Effector memory CD4-positive, alpha-beta T cell (primary cell): Measurements from ENCODE around the gene PKD1.

ENCODE experiments used
- DNase-seq, 3 donors: peaks; one replicate each; pipeline ENCODE4 v3.0.0-alpha.2; 2020
- H3K27ac ChIP-seq: 2 replicates; pipeline ENCODE4 v1.7.0; 2013; ENCODE audit warnings: mild to moderate bottlenecking, low read length, moderate library complexity; ENCODE audit not compliant: insufficient read depth, poor library complexity, severe bottlenecking
- H3K27me3 ChIP-seq: replicated peaks from 2 replicates; pipeline ENCODE4 v1.7.0; 2013; ENCODE audit warnings: mild to moderate bottlenecking, low read length; ENCODE audit not compliant: insufficient read depth, control insufficient read depth, poor library complexity, severe bottlenecking
- H3K36me3 ChIP-seq: 2 replicates; pipeline ENCODE4 v1.7.0; 2013; ENCODE audit warnings: mild to moderate bottlenecking, low read length, moderate library complexity; ENCODE audit not compliant: control insufficient read depth, insufficient read depth
- H3K4me1 ChIP-seq: 2 replicates; pipeline ENCODE4 v1.7.0; 2013; ENCODE audit warnings: low read length, mild to moderate bottlenecking; ENCODE audit not compliant: control insufficient read depth, insufficient read depth, poor library complexity, severe bottlenecking
- H3K4me3 ChIP-seq: 2 replicates; pipeline ENCODE4 v1.7.0; 2013; ENCODE audit warnings: low read length, low read depth, mild to moderate bottlenecking; ENCODE audit not compliant: insufficient read depth, poor library complexity, severe bottlenecking
- H3K9me3 ChIP-seq: 2 replicates; pipeline ENCODE4 v1.7.0; 2013; ENCODE audit warnings: mild to moderate bottlenecking, low read length, moderate library complexity; ENCODE audit not compliant: control insufficient read depth

Gene PKD1

DNA sequence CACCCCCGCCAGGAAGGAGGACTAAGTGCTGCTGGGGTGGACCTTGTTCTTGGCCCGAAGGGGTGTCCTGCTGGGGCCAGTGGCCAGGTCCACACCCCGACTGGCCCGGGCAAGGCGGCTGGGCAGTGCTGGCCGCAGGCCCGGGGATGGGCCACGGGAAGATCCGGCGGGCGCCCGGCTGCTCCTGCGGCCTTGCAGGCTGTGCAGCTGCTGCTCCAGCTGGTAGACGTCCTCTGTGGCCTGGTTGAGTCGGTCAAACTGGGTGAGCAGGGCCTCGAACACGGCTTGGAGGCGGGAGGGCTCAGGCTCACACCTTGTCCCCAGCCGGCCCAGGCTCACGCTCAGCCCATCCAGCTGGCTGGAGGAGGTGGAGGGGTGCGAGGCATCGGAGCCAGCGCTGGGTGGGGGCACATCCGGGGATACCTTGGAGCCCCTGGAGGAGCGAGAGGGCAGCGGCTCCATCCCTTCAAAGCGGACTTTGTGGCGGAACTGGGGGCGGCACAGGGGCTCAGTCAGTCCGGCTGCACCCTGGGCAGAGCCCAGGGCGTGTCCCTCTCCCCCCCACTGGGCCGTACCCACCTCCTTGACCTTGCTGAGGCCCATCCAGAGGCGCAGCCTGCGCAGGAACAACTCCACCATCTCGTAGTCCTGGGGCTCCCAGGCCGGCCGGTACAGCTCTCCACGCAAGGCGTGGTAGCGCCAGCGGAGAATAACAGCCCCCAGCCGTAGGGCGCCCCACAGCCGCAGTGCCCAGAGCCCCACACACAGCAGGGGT, 45.8 kb downstream of the PKD1 start:
- H3K9me3 ChIP-seq: no peaks in the 10 kb centered on the region
- no peak for DNase-seq
- H3K4me1 ChIP-seq: no peaks in the 10 kb centered on the region
- H3K4me3 ChIP-seq: no peak overlapping the region
- H3K27me3 ChIP-seq: no peaks in the 10 kb centered on the region
- no peak overlapping the region for H3K27ac ChIP-seq
- H3K36me3 ChIP-seq: peaks cover 55% of the 10 kb centered on the region

DNA sequence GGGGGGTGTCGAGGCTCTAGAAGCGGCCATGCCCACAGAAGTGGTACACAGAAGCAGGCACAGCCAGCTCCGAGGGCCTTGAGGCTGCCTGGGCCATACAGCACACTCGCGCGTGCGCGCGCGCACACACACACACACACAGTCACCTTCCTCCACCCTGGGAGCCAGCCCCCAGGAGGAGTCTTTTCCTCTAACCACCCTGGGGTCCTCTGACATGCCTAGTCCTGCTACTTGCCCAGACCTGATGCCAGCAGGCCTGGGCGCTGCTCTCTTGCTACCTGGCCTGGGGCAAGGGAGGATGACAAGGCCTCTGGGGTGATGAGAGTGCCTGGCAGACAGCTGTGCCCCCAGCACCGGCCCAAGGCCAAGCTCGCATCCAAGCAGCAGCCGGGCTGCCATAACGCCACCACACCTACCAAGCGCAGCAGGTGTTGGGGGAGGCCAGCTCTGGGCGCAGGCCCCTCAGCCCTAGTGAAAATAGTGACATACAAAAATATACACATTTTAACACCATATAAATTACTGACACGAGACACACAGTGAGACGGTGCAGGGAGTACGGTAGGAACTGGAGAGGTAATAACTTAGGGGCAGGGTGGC, 46.8 kb downstream of the PKD1 start:
- Histone ChIP-seq H3K4me3 (no peak overlapping the region), H3K4me1 (no peaks in the 10 kb centered on the region), H3K27me3 (no peaks in the 10 kb centered on the region), H3K36me3 (peaks cover 62% of the 10 kb centered on the region), H3K27ac (no peak overlapping the region), H3K9me3 (no peaks in the 10 kb centered on the region)
- DNase-seq: no peak

DNA sequence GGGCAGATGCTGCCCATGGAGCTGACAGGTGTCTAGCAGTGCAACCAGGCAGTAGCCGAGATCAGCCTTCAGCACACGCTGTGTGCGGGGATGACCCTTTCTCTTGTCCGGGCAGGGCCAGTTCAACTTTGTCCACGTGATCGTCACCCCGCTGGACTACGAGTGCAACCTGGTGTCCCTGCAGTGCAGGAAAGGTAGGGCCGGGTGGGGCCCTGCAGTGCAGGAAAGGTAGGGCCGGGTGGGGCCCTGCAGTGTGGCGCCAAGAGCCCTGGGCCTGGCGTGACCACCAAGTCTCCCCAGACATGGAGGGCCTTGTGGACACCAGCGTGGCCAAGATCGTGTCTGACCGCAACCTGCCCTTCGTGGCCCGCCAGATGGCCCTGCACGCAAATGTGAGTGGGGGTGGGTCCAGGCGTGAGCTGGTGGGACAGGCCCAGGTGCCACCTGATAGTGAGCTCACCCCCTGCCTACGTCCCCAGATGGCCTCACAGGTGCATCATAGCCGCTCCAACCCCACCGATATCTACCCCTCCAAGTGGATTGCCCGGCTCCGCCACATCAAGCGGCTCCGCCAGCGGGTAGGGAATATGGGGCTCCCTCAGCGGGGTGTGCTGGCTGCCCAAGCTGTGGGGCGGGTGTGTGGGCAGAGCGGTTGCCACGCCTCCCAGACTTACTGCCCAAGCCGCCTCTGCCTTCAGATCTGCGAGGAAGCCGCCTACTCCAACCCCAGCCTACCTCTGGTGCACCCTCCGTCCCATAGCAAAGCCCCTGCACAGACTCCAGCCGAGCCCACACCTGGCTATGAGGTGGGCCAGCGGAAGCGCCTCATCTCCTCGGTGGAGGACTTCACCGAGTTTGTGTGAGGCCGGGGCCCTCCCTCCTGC, 47.7 kb downstream of the PKD1 start:
- no peak overlapping the region for H3K27ac ChIP-seq
- no peak overlapping the region for H3K4me3 ChIP-seq
- no peaks in the 10 kb centered on the region for H3K27me3 ChIP-seq
- H3K9me3 ChIP-seq: no peaks in the 10 kb centered on the region
- DNase-seq: no peak
- H3K36me3 ChIP-seq: peaks cover 69% of the 10 kb centered on the region
- H3K4me1 ChIP-seq: no peaks in the 10 kb centered on the region

DNA sequence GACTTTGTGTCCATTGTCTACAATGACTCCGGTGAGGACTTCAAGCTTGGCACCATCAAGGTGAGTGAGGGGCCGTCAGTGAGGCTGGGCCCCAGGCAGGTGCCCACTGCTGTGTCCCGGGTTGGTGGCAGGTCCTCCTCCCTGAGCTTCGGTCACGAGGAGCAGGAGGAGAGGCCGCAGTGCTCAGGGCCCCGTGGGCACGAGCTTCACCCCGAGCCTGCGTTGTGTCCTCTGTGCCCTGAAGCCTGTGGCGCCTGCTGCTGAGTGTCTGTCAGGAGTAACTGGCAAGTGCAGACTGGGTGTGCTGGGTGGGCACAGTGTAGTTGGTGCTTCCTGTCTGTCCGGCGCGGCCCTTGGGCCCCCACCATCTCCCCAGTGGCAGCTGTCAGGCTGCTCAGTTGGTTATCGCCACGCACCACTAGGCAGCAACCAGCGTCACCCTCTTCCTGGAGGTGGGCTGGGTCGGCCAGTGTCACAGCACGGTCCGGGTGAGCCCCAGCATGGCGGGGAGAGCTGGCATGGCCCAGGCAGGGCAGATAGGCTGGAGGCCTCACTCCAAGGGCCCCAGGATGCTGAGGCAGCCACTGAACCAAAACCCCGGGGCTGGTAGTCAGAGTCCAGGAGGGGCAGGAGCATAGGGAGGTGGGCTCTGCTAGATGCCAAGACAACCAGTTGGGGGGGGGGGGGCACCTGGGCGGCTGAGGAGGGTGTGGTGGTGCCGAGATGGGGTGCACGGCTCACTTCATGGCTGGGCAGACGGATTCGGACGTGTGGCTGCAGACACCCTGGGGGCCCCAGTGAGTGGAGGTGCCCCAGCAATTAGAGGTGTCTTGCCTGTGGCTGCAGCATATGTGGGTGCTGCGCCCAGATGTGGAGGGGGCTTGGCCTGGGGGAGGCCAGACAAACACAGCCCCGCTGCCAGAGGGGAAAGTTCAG, 48.6 kb downstream of the PKD1 start:
- Histone ChIP-seq H3K4me1 (no peaks in the 10 kb centered on the region), H3K9me3 (no peaks in the 10 kb centered on the region), H3K4me3 (no peak overlapping the region), H3K27me3 (no peaks in the 10 kb centered on the region), H3K27ac (no peak overlapping the region), H3K36me3 (peaks cover 76% of the 10 kb centered on the region)
- no peak for DNase-seq

DNA sequence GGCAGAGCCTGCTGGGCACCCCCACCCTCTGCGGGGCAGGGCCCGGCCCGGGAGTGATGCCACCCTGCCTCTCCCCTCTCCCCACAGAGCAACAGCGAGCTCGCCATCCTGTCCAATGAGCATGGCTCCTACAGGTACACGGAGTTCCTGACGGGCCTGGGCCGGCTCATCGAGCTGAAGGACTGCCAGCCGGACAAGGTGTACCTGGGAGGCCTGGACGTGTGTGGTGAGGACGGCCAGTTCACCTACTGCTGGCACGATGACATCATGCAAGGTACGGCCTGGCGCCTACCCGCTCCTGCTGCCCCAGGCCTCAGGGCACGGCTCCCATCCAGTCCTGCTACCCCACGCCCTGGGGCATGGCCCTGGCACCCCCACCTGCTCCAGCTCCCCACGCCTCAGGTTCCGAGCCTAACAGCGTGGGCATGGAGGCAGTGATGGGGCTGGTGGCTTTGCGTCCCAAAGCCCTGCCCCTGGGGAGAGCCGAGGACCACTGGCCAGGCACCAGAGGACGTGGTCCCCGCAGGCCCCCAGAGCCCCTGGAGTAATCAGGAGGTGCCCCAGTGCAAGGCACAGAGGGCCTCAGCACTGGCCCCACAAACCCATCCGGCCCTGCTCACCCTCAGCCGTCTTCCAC, 49.5 kb downstream of the PKD1 start:
- no peak for DNase-seq

DNA sequence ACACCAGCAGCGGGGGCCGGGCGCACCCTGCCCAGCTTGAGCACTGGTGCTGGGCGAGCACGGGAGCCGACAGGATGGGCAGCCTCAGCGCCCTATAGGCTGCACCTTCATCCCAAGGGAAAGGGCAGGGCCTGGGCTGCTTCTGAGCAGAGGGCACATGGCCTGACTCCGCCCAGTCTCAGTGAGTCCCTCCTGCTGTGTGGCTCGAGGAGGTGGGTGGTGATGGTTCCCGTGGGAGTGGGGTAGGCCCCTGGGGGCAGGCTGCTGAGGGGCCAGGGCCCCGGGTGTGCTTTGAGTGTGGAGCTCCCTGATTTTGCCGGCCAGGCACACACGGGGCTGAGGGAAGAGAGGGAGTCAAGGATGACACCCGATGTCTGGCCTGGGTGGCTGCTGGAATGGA, 50.0 kb downstream of the PKD1 start:
- Histone ChIP-seq H3K36me3 (peaks cover 89% of the 10 kb centered on the region), H3K4me3 (no peak overlapping the region), H3K27me3 (no peaks in the 10 kb centered on the region), H3K4me1 (no peaks in the 10 kb centered on the region), H3K27ac (no peak overlapping the region), H3K9me3 (no peaks in the 10 kb centered on the region)
- DNase-seq: no peak

More for the DNA sequence above, 49.5 kb downstream of the PKD1 start:
- Histone ChIP-seq H3K4me1 (no peaks in the 10 kb centered on the region), H3K9me3 (no peaks in the 10 kb centered on the region), H3K36me3 (peaks cover 85% of the 10 kb centered on the region), H3K4me3 (no peak overlapping the region), H3K27me3 (no peaks in the 10 kb centered on the region), H3K27ac (no peak overlapping the region)

DNA sequence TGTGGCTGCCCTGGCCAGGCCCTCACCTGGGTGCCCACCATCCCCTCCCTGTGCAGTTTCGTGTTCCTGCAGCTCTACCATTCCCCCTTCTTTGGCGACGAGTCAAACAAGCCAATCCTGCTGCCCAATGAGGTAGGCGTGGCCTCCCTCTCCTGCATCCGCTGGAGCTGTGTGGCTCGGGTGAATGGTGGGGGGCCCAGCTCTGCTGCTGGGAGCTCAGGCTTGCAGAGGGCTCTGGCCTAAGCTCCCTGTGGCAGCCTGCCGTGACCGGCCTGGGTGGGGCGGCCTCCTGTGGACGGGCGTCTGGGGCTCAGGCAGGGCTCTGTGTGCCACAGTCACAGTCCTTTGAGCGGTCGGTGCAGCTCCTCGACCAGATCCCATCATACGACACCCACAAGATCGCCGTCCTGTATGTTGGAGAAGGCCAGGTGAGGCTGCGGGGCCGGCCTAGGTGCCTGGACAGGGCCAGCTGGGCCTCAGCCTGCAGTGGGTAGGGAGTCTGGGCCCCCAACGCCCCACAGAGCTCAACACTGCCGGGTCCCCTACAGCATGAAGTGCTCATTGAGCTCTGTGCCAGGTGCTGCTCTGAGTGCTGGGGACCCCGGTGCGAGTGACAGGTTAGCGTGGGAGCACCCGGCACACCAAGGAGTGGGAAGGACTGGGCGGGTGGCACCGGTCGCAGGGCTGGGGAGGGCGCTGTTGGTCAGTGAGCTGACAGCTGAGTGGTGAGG, 50.6 kb downstream of the PKD1 start:
- Histone ChIP-seq H3K27me3 (no peaks in the 10 kb centered on the region), H3K4me3 (no peak overlapping the region), H3K36me3 (peaks cover 86% of the 10 kb centered on the region), H3K9me3 (no peaks in the 10 kb centered on the region), H3K4me1 (no peaks in the 10 kb centered on the region), H3K27ac (no peak overlapping the region)
- no peak for DNase-seq

DNA sequence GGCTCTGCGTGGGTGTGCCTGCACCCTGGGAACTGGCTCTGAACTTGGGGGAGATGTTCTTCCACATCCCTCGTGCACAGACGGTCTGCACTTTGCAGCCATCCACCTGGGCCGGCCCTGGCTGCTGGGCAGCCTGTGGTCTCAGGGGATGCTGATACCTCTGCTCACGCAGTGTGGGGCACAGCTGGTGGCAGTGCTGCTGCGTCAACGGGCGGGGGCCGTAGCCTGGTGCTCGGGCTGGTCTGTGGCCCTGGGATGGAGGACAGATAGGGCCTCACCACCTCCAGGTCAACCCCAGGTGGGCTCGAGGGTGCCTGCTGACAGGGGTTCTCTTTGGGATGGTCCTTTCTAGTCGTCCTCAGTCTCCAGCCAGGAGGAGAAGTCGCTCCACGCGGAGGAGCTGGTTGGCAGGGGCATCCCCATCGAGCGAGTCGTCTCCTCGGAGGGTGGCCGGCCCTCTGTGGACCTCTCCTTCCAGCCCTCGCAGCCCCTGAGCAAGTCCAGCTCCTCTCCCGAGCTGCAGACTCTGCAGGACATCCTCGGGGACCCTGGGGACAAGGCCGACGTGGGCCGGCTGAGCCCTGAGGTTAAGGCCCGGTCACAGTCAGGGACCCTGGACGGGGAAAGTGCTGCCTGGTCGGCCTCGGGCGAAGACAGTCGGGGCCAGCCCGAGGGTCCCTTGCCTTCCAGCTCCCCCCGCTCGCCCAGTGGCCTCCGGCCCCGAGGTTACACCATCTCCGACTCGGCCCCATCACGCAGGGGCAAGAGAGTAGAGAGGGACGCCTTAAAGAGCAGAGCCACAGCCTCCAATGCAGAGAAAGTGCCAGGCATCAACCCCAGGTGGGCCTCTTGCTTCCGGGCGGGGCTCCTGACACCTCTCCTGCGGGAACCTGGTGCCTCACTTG, 51.6 kb downstream of the PKD1 start:
- no peaks in the 10 kb centered on the region for H3K4me1 ChIP-seq
- no peak for DNase-seq
- no peaks in the 10 kb centered on the region for H3K9me3 ChIP-seq
- no peak overlapping the region for H3K27ac ChIP-seq
- no peak overlapping the region for H3K4me3 ChIP-seq
- H3K27me3 ChIP-seq: no peaks in the 10 kb centered on the region
- H3K36me3 ChIP-seq: peaks cover 87% of the 10 kb centered on the region
